ENCODE data around the gene PEX7.
A peak's percentile ranks its signal among the peaks of the same experiment; 100 is the strongest.
"Not testable (repeated sequence)": the region's sequence is repeated elsewhere in the genome, so short reads cannot be mapped to it uniquely, and the experiment has no call there.

The PEX7 gene, protein sequence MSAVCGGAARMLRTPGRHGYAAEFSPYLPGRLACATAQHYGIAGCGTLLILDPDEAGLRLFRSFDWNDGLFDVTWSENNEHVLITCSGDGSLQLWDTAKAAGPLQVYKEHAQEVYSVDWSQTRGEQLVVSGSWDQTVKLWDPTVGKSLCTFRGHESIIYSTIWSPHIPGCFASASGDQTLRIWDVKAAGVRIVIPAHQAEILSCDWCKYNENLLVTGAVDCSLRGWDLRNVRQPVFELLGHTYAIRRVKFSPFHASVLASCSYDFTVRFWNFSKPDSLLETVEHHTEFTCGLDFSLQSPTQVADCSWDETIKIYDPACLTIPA

DNA sequence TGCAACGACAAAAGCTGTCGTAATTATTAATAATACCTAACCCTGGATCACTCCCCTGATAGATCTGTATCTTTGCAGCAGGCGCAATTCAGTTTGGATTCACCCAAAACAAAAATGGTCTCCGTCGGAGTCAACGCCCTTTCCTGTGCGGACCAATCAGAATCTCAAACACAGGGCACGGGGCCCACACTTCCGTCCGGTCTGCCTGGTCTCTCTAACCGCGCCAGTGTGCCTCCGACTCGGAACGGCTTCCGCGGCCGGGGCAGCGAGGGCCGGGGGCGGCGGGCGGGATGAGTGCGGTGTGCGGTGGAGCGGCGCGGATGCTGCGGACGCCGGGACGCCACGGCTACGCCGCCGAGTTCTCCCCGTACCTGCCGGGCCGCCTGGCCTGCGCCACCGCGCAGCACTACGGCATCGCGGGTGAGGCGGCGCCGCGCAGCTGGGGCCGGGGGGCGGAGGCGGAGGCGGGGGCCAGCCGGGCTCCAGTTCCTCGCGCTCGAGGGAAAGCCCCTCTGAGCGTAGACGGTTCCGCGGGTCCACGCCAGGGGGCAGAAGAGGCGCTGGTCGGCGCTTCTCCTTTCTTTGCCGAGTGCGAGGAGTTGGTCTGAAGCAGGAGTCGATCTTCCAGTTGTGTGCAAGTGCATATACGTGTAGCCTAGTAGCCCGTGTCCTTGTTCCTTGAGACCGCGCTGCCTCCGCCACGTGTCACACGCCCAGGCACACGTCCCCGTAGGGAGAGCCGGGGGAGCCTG, at the start of gene PEX7:
Gene PEX7, plus strand, starts transcription at position 217 of the 752 bp plus-strand sequence. Its CDS starts 74 bp downstream, at position 291.
- DNase-seq = peak; percentile 64

DNA sequence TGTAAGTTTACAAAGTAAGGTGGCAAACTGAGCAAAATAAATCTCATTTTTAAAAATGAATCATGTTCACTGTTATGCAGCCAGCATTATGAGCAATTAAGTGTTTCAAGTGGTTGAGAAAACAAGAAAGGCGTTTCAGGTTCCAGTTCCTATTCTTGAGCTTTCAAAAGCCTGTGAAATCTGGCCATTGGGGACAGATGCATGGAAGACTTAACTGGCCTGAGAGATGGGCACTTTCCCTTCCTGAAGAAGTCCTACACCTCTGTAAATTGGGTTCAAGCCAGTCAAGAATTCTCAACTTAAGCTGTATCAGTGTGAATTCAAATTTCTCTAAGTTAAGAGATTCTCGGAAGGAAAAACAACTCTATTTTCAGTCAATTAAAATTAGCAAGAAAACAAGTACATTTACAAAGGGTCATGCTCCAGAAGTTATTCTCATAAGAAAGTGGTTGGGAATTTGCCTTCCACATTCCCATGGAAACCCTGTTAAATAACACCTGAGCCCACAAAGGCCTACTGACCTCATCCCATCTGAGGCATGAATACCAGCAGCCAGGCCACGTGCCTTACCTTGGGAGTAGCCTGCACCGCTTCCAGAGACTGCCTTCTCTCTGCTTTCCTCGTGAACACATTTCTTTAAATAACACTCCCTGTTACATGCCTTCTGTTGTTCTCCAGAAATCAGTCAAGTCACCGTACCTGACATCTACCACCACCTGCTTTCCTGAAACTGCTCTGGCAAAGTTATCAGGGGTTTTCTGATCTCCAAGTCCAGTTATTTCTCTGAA, 49.5 kb upstream of the PEX7 start:
- DNase-seq = no peak

DNA sequence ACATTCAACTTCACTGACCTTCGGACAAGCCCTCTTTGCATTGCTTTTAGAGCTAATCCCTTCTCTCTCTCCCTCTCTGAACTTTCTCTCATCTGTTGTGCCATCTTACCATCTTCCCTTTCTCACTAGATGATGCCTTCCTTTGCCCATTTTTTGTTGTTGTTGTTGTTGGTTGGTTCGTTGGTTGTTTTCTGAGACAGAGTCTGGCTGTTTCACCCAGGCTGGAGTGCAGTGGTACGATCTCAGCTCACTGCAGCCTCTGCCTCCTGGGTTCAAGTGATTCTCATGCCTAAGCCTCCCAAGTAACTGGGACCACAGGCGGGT, 49.0 kb upstream of the PEX7 start:
- no peak for DNase-seq

DNA sequence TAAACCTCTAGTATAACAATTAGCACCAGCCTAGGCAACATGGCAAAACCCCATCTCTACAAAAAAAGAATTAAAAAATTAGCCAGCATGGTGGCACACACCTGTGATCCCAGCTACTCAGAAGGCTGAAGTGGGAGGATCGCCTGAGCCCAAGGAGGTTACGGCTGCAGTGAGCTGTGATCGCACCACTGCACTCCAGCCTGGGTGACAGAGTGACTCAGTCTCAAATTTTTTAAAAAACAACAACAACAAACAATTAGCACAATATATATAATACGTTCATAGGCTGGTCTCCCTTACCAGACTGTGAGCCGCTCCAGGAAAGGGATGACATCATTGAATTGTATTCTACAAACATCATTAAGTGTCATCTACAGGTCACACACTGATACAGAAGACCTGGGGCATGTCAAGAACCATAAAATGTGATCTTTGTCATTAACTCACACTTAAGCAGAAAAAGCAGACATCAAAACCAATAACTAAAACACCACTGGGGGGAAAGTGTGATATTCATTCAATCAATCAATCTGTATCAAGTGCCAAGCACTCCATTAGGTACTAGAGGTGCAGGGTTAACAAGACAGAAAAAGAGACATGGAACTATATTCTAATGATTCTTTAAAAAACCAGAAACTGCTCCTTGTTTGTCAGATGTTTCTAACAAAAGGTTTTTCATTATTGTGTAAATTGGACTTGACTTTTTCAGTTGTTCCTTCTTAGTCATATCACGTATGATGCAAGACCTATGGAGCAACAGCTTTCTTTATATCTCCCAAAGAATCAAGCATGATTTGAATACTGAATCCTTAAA, 48.0 kb upstream of the PEX7 start:
- no peak for DNase-seq

DNA sequence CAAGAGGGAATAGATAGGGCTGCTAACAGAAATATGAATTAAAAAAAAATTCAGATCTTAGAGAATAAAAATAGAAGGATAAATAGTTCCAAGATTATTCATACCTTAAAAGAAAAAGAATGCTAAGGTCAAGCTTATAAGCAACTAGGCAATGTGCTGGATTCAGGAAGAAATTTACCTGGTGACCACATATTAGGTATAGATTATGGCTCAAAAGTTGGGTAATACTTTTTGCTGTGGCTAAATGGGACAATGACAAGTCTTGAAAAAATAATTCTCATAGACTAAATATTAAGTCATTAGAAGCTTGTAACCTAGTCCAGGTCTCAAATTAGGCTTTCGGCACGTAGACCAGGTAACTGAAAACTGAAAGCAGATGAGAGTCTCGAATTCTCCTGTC, 47.3 kb upstream of the PEX7 start:
- DNase-seq = no peak

DNA sequence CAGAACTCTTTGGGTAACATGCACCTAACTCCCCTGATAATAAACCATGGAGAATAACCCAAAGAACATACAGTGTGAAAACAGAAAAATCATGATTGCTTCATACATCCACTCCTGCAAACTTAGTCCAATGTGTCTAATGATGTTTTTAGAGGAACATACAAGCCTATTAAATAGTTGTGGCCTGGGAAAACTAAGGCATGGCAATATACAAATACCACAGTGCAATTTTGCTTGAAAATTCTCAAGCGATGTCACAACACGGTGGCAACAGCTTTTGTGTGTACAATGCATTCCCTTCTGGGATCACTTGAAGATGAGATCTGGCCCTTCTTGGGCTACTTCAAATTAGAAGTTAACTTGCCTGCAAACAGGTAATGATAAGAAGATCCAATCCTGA, 46.8 kb upstream of the PEX7 start:
- DNase-seq = no peak

DNA sequence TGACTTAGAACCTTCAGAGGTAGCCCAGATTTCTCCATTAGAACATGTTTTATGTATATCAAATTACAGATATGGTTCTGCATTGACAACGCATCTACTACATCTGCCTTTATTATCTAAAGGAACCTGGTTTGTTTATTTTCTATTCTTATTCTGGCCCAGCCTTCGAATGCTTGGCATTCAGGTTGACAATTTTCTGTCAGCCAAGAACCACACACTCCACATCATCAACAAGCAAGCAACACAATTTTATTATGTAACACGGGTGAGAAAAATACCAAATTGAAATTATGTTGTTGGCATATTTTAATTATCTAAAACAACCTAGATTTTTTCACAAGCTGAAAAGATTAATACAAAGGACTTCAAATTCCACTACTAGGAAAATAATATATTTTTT, 44.7 kb upstream of the PEX7 start:
- DNase-seq = no peak

DNA sequence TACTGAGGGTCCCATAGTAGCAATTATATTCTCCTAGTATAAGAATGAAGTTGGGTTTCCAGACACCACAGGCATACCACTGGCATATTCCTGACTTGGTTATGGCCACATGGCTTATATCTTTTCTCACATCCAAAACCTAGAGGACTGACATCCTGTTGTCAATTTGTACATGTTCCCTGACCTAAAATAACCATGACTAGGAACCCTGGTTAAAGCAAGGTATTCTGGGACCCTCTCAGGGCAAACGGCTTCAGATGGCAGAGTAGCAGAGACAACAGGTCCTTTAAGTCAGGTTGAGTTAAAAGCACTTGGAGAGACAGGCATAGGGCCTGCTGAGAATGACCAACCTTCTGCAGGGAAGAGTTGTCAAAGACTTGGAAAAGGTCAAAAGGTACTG, 42.7 kb upstream of the PEX7 start:
- no peak for DNase-seq

DNA sequence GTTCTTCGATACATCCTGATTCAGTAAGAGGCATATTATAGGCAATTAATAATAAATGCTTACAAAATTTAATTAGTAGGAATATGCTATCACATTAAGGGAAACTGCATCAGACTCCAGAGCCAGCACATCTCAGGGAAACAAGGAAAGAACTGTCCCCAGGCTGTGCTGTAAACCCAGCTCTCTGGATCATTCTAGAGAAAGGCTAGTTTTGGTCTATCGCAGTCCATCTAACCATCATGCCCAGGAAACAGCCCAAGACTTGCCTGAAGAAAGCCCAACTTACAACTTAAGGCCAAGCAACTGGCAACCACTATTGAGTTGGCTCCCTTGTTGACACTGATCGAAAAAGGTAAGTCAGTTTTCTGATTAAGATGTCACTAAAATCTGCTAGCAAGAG, 41.4 kb upstream of the PEX7 start:
- no peak for DNase-seq

DNA sequence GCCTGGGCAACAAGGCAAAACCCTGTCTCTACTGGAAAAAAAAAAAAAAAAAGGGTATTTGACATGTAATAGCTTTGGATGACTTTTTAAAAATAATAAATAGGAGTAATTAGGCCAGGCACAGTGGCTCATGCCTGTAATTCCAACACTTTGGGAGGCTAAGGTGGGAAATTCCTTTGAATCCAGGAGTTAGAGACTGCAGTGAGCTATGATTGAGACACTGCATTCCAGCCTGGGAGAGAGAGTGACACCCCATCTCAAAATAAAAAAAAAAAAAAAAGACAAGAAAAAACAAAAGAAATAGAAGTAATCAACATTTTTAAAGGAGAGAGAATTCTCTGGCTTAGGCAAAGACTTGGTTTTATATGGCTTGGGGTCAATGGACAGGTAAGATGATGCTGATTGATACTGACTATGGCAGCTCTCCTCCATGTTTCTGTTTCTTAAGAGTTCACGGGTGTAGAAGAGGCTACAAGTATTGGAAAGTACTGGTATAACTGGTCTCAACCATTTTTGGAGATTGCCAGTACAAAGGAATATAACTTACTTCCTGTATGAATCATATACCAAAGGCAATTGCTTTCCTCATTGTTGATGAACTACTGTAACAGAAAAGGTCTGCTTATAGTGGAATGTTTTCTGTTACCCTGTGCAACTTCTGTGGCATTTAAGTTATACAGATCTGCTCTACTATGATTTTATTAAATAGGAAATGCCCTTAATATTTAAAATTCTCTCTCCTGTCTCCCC, 40.2 kb upstream of the PEX7 start:
- no peak for DNase-seq

DNA sequence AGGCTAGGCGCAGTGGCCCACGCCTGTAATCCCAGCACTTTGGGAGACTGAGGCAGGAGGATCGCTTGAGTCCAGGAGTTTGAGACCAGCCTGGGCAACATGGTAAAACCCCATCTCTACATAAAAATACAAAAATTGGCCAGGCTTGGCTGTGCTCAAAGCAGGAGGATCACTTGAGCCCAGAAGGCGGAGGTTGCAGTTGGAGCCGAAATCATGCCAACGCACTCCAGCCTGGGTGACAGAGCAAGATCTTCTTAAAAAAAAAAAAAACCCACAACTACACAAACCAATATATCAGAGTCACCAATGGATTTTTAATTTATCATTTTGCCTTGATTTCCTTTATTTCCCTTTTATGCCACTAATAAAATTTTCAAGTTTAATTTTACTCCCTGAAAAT, 39.4 kb upstream of the PEX7 start:
- DNase-seq = no peak

DNA sequence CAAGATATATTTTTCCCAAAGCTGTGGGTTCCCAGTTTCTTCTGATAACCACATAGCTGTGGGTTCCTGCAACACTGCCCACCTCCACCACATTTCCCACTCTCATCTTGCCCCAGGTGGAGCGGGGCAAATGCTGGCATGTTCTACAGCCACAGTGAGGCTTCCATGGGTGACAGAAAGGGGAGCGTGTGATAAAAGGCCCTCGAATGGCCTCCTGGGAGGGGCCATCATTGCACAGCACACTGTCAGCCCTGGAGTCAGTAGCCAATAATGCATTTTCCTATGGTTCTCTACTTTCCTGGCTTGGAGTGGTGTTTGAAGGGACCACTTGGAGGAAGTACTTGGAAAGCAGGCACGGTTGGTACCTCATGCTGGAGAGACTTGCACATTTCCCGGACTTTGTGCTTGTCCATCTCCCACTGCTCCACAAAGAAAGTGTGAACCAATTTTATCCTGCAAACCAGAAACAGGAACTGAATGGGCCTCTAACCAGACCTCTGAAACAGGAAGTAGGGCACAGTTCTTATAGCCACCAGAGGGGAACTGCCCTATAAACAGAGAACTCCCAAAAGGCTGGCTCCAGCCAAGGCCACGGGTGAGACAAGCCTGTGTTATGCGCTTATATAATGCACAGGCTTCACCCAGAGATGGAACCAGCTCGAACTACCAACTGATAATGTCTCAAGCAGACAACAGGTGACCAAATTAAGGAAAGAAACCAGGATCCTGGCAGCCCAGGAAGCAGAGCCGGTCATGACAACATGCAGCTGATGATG, 38.7 kb upstream of the PEX7 start:
- no peak for DNase-seq

DNA sequence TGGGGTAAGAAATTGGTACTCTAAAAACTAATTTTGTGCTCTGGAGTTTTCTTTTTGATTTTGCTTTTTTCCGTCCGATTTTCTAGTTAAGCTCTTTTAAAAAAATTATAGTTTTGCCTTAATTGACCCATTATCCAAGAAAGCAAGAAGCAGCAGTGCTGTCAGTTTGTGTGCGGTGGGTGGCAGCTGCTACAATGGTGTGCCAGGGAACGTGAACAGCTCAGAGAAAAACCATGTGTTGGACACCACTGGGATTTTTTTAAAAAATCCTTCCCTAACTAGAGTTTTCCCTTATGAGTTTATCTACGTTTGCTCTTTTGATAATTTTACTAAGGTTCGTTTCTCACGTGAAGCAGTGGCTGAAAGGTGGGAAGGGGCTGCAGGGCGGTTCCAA, 38.1 kb upstream of the PEX7 start:
- DNase-seq = no peak

DNA sequence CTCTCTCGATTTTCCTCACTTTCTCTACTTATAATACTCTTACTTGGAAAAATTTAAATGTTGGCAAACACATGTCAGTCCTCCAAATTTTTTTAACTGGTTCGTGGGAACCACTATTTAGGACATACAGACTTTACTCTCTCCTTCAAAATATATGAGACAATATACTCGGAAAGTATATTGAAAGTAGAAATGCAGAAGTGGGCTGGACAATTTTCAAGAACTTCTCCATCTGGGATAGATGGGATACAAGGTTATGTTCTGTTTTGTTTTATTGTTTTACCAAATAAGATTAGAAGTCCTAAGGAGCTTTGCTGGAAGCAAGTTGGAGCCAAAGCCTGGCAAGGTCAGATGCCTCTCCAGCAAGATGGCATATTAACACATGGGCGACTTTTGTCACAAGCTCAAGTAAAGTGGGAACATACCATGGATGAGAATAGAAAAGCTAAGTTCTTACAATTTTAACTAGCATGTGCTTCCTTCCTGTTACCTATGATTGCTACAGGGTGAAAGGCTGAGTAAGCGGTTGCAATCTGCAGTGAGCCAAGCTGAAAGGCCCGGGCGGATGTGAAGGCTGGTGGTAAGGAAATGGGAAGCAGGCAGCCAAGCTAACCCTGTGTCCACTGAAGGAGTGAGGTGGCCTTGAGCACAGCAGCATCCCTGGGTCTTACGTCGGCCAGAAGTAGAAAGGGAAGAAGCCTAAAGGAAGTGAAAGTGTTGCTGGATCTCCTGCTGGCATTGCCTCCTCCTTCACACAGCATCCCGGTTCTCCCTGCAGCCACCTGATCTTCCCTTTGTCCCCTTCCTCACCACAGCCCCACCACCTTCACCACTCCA, 37.3 kb upstream of the PEX7 start:
- no peak for DNase-seq

DNA sequence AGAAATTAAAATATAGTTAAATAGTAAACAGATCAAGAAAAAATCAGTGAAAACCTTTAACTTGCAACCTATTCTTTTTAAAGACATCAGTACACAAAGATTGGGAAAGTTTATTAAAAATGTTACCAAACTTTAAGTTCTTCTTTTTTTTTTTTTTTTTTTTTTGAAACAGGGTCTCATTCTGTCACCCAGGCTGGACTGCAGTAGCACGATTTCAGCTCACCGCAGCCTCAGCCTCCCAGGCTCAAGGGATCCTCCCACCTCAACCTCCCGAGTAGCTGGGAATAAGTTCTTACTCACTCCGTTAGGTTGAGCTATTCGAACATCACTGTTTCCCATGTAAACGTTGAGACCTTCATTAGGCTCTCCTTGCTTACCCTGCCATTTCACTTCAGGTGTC, 35.7 kb upstream of the PEX7 start:
- DNase-seq = no peak

DNA sequence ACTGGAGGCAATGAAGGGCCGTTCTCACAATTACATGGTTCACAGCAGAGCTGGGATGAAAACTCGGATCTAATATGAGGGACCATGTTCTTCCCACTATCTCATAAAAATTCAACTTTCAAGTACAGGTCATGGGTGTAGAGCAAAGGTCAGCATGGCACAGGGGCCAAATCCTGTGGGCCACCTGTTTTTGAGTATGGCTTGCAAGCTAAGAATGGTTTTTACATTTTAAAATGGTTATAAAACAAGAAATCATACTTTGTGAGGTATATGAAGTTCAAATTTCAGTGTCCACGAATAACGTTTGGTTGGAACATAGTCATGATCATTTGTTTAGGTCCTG, 34.7 kb upstream of the PEX7 start:
- DNase-seq = no peak

DNA sequence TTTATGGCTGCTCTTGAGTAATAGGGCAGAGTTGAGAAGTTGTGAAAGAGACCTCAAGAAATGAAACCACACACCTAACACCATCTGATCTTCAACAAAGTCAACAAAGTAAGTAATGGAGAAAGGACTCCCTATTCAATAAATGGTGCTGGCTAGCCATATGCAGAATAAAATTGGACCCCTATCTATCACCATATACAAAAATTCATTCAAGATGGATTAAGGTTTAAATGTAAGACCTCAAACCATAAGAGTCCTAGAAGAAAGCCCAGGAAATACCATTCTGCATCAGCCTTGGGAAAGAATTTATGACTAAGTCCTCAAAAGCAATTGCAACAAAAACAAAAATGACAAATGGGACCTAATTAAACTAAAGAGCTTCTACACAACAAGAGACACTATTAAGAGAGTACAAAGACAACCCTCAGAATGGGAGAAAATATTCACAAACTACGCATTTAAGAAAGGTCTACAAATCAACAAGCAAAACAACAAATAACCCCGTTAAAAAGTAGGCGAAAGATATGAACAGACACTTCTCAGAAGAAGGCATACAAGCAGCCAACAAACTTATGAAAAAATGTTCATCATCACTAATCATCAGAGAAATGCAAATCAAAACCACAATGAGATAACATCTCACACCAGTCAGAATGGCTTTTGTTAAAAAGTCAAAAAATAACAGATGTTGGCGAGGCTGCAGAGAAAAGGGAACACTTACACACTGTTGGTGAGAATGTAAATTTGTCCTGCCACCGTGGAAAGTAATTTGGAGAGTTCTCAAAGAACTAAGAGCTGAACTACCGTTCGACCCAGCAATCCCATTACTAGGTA, 34.1 kb upstream of the PEX7 start:
- DNase-seq = no peak

DNA sequence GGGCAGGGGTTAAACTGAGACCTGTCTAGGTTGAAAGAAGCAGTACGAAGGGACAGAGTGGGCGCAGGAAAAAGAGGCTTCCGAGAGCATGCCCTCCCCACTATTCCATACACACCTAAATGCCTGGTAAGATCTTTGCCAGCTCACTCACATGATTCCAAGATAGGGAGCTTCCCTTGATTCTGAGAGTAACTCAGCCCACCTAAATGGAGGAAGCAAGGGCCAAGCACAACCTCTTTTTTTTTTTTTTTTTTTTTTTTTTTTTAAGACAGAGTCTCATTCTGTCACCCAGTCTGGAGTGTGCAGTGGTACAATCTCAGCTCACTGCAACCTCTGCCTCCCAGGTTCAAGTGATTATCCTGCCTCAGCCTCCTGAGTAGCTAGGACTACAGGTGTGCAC, 33.0 kb upstream of the PEX7 start:
- DNase-seq = not testable (repeated sequence)

DNA sequence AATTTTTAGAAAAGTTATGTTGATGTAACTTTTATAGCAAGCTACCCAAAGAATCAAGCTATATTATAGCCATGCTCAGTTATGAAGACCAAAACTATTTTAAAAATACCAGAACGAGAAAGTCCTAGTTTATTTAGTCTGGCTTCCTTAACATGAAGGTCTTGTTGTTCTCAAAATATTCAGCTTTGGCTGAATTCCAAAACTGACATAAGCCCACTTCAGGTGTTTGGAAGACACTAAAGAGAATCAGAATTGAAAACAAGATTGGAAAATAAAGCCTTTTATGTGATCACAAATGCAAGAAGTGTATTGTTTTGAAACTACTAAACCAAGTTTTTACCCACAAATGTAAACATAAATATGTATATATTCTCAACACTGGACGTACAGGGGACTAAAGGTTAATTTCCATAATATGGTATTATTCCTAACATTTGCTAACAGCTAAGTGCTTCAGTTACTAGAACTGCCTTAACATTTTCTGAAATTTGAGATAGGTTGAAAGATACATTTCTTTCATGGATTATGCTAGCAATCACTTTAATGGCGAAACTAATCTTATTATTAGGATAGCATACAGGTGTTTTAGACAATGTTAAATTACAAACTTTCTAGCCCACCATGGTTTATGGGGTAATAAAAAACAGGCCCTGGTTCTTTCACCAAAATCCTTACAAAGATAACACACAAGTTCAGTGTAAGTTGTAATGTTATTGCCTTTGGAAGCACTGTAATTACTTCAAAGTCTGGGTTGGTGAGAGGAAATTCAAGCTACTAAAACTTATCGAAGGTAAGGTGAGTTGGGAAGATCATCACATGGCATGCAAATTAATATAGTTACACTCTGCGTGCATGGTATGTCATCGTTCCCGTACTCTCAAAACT, 31.7 kb upstream of the PEX7 start:
- DNase-seq = no peak
